Epidermal melanocyte (primary cell): ENCODE measurements around the gene HDAC10.

Experiments used
- DNase-seq: peaks from one replicate; pipeline ENCODE4 v3.0.0; 2011; ENCODE audit warnings: low spot score; ENCODE audit not compliant: insufficient read length

HDAC10 gene

DNA sequence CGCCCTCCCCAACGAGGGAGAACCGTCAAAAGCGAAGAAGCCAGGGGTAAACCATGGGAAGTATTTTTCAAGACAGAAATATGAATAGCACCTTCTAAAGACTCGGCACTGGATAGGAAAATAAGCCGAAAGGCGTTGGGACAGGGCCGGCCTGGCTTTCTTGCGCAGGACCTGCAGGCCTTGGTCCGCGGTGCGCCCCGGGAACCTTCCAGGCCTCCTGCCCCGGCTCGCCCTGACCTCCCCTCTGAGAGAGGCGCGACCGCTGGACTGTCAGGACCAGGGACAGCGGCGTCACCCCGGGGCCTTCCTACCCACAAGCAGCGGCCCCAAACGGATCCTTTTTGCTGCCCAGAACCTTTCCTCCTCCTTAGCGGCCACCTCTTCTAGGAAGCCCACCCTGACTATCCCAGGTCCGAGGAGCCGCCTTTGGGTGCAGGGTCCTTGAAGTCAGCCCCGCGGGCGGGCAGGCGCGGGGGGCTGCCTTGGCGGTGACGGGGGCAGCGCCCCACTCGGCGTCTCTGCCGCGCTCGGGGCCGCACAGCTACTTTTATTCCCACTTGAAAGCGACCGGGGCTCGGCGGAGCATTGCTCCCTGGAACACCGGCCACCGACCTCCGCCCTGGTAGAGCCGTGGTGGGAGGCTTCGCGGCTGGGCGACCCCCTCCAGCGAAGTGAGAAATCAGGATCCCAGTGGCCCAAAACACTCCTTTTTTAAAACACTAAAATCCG lies 19.8 kb upstream of the HDAC10 start:
- DNase-seq: peak; percentile 80

DNA sequence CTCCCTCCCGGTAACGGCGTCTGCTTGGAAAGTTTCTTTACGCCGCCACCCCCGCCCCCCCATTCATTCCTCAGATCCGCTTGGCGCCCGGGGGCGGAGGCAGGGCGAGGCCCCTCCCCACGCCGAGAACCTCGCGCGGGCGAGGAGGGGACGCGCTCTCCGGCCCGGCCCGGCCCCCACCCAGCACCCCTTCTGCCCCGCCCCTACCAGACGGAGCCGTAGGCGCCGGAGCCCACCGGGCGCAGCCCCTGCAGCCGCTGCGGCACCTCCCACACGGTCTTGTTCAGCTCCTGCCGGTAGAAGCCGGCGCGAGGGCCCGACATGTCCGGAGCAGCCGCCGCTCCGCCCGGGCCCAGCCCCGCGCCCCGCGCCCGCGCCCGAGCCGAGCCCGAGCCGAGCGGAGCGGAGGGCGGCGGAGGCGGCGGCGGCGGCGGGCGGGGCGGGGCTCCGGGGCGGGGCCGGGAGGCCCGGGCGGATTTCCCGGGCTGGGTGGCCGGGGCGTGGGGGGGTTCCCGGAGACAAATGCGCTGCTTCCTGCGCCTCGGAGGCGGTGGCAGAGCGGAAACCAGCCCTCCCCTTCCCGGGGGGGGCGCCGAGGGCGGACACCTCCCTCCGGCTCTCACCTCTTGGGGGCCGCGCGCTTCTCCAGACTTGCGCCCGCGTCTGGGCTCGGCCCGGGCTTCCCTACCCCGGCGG lies 19.1 kb upstream of the HDAC10 start, which contains the start of gene MAPK11:
MAPK11 (minus strand) TSS at position 411 of the 696 bp plus-strand sequence; CDS start at position 323, 88 bp downstream.
- no peak for DNase-seq

DNA sequence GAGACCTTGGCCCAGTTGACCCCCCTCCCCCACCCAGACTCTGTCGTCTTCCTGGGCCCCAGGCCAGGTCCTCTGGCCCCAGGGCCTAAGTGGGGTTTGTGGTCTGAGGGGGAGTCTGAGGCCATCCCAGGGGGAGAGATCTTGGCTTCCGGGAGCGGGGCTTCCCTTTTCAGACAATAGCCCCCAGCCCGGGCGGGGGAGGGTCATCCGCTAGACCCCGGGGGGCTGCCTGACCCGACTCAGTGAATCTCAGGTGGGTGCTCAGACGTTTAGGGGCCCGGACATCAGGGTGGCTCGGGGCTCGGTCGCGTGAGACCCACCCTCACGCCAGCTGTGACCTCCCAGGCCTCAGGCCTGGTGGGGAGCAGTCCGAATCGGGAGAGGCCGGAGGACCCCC lies 18.5 kb upstream of the HDAC10 start:
- DNase-seq: no peak

DNA sequence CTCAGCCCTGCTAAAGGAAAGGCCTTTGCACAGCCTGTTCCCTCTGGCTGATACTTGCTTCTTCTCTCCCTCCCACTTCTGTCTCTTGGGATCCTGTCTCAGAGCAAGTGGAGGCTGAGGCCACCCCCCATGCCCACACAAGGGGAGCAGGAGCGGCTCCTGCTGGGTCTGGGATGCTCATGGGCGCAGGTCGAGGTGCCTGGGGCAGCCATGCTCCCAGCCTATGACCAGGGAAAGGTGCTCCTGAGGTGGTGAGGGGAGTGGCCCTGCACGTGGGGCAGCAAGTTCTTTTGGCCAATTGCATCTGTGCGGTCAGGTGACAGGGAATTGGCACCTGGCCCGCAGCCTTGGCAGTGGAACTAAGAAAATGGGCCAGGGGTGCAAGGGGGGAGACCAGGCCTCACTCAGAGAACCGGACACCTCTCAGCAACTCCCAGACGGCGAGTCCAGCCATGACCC lies 17.6 kb upstream of the HDAC10 start:
- no peak for DNase-seq

DNA sequence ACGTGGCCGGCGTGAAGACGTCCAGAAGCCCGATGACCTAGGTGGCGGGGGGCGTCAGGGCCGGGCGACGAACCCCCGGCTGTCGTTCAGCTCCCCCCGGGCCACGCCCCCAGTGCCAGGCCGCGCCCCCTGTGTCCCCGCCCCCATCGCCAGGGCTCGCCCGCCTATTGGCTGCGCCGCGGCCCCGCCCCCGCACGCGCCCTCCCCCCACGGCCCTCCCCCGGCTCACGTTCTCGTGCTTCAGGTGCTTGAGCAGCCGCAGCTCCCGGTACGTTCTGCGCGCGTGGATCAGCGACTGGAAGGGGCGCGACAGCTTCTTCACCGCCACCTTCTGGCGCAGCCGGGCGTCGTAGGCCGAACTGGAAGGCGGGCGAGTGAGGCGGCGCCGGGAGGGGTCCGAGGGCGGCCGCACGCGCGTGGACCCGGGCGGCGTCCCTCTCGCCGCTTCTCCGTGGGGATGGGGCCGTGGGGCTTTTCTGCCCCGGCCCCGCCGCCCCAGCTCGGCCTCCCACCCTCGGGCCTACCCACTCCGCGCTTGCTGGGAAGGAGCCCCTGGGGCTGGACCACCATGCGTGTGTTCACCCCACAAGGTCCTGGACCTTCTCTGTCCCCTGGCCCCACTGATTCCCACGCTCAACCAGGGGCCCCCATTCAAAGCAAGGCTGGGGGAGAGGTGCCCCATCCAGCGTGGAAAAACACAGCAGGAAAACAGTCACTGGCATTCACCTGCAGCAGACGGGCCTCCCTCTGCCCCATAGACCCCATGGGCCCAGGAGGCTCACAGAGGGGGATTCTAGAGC lies 16.7 kb upstream of the HDAC10 start:
- peak; percentile 87 for DNase-seq

DNA sequence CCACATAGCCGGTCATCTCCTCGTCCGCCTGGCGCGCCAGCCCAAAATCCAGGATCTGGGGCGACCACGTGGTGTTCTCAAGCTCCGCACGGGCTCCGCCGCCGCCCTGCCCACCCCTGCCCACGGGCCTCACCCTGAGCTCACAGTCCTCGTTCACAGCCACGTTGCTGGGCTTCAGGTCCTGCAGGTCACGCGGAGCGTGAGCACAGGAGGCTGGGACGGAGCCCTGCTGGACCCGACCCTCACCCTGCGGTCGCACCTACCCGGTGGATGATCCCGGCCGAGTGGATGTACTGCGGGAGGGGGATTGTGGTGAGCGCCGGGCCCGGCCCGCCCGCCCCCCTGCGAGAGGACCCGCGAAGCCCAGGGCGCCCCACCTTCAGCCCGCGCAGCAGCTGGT lies 15.9 kb upstream of the HDAC10 start:
- DNase-seq: no peak

DNA sequence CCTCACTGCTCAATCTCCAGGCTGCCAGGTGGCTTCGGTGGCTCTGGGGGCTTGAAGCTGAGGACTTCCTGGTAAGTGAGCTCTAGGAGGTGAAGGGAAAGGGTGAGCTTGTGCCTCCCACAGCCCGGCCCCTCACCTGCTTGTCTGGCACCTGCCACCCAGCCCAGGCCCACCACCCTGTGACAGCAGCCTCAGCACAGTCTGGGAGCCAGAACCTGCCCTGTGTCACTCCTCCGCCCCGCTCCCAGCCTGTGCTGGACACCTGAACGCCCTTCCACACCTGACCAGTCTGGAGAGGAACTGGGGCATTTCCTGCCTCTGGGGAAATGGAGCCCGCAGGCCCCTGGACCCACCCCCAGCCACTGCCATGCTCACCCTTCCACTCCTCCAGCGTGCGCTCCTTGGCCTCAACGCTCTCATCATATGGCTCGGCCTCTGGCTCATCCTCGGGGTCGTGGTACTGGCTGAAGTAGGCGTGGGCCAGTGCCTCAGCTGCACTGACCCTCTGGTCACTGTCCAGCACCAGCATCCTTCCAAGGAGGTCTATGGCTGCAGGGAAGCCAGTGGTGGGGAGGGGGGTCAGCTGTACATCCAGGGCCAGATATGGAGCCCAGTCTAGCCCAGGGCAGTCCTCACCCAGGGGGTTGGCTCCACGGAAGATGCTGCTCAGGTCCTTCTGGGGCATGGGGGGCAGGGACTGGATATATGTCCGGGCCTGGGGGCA lies 14.0 kb upstream of the HDAC10 start:
- no peak for DNase-seq

DNA sequence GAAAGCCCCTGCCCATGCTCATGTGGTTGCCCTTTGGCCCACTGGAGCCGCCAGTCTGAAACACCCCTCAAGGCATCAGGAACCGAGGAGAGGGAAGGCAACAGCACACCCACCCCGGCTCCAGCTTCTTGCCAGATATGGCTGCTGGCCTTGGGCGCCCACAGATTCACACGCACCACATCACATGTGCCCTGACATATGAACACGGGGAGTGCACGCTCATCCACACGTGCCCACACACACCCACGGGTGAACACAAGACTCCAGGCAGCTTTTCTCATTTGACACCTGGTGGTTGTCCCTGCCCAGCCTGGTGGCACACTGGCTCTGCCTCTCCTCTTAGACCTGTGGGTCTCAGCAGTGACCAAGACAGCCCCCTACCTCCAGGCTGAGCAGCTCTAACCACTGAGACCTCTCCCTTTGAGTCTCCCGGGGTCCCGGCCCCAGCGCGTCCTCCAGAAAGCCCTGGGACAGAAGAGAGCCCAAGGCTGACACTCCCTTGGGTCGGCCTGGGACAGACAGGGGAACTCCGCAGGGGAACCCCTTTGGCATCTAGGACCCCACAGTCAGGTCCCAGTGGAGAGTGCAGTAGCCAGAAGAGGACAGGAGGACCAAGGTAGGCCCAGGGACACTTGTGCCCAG lies 13.2 kb upstream of the HDAC10 start:
- no peak for DNase-seq

DNA sequence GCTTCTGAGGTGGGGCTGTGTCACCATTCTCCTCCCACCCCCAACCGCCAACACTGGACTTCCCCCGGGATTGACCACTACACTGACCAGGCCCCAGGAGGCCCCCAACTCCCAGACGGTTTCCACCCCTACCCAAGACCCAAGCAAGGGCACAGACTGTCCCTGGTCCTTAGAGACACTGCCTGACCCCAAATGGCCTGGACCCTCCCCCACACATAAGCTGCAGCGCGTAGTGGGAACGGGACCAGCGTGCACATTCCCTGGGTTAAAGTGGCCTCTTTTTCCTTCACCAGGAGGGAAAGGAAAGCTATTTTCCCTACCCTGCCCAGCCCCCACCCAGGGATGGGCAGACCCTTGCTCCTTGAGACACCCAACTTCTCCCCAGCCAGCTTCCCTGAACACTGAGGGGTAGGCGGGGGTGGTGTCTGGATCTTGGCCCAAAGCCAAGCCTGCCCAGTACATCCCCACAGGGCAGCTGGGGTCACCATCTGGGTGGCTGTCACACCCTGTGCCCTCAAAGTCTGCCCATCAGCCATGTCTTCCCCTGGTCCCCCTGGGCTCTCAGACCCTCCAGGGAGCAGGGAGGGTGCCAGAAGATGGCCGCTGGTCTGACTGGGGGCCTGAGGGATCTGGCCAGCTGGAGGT lies 12.0 kb upstream of the HDAC10 start:
- DNase-seq: no peak

DNA sequence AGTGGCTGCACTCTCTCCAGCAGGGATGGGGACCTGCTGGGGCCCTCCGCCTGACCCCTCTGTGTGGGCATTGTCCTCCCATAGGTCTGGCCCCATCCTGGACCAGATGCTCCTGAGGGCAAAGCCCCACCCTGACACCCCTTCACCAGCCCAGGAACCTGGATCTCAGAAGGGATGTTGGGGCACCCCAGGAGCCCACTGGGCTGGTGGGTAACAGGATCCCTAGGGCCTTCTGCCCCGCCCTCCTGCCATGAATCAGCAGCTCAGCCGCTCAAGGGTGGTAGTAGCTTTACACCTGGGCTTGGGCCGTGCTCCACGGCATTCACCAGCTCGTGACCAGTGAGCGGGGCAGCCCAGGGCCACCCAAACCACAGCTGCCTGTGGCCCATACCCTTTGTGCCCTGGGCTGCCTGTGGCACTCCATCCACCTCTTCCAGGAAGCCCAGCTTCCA lies 11.4 kb upstream of the HDAC10 start:
- no peak for DNase-seq

DNA sequence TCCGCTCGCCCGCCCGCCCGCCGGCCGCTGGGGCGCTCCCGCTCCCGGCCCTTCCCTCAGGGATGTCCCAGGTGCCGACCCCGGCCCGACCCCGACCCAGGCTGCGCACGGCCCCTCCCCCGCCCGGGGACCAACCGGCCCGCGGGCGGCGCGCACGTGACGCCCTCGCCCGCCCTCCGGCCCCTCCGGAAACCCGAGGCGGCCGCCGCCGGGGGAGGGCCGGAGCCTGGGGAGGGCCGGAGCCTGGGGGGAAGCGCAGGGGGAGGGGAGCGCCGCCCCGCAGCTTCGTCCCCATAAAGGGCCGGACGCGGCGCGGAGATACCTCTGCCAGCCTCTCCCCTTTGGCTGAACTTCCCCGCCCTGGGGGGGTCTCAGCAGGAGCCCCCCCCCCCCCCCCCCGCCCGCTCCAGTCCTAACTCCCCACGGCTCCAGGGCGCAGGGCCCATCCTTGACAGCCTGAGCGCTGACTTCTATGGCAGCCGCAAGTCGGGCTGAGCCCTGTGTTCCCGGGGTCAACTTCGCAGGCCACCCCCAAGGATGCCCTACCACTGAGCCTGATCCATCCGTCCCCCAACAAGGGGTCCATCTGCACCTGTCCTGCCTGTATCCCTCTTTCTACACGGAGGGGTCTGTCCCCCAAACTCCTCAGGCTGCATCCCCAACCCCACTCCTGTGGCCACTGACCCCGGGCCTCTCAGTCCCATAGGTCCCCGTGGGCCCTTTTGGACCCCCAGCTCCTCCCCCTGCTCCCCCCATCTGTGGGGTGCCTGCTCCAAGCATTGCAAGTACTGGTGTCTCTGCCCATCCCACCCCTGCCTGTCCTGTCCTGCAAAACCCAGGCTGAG lies 10.8 kb upstream of the HDAC10 start, which contains the start of gene MAPK12:
MAPK12 (minus strand) TSS at position 69 of the 845 bp plus-strand sequence. CDS start 174 bp downstream, outside the sequence.
- DNase-seq: no peak

DNA sequence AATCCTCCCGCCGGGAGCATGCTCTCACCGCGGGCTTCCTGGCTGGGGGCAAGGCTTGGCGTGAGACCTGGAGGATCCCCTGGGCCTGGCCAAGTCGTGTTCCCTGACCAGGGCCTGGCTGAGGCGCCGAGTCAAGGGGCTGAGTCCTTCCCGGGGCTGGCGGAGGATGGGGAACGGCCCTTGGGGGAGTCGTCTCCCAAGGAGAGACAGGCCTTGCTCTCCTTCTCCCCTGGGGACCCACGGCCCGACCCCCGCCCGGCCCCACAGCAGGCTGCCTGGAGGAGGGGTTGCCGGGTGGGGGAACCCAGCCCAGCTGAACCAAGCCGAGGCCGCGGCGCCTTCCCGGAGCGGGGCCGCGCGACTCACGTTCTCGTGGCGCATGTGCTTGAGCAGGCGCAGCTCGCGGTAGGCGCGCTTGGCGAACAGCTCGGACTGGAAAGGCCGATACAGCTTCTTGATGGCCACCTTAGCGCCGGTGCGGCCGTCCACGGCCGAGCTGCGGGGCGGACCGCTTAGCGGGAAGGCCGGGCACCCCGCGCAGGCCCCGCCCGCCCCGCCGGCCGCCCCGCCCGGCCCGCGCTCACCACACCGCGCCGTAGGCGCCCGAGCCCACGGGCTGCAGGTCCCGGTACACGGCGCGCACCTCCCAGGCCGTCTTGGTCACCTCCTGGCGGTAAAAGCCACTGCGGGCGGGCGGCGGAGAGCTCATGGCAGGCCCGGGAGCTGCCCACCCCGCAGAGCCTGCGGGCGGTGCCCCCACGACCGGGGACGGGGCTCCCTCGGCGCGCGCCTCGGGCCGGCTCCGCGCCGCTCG lies 9.9 kb upstream of the HDAC10 start:
- no peak for DNase-seq

DNA sequence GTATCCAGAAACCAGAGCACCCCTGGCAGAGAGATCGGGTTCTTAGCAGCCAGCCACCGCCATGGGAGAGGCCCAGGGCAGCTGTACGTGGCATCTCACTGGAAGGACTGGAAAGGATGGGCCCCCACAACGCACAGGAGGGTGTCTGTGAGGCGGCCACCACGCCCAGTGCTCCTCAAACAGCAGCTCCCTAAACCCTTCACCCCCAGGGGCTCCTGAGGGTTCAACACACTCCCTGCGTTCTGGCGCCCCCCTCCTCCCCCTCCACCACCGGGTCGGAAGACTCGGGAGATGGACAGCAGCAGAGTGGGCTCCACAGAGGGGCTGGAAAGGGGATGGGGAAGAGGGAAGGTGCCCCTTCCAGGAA lies 9.4 kb upstream of the HDAC10 start:
- no peak for DNase-seq

DNA sequence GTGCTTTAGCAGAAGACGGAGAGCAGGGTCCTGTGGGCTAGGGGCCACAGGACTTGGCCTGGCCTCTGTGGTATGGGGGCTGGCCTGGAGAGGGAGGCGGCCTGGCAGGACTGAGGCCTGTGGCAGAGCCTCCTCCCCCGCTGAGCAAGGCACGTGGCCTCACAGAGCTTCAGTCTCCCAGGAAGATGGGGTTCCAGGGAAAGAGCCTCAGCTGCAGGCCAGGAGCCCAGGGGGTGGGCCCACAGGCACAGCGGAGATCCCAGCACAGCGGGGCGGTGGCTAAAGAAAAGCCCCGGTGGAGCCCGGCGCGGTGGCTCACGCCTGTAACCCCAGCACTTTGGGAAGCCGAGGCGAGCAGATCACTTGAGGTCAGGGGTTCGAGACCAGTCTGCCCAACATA lies 8.2 kb upstream of the HDAC10 start:
- no peak for DNase-seq

DNA sequence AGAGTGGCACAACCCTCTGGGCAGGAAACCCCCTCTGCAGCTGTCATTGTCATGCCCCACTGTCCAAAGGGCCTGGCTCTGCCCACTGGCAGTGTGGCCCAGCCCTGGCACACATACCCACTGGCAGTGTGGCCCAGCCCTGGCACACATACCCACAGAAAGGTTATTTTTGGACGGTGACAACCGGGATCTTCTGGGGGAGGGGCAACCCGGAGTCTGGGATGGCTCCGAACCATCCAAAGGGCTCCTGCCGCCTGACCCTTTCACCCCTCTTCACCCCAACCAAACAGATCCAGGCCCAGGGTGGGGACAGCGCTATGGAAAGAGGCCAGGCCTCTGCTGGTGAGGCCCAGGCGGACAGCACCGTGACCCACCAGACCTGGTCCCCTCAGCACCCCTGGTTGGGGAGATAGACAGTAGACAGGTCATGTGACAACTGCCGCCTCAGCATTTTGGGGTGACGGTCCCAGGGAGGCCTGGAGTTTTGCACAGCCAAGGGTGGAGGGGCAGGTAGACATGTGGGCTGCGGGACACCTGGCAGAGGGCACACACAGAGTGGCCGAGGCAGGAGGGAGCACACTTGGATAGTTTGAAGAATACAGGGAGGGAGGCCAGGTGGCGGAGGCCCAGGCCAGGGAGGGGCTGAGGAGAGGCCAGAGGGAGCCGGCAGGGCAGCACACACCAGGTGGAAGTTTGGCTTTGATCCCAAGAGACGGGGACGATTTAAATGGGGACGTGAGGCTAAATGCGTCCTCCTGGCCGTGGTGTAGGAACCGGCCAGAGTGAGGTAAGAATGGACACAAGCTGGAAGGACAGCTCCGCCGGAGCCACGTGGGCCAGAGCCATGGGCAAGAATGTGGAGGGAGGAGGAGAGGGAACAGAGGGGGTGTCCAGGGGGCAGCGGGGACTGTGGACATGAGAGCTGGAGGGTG lies 7.6 kb upstream of the HDAC10 start:
- no peak for DNase-seq

DNA sequence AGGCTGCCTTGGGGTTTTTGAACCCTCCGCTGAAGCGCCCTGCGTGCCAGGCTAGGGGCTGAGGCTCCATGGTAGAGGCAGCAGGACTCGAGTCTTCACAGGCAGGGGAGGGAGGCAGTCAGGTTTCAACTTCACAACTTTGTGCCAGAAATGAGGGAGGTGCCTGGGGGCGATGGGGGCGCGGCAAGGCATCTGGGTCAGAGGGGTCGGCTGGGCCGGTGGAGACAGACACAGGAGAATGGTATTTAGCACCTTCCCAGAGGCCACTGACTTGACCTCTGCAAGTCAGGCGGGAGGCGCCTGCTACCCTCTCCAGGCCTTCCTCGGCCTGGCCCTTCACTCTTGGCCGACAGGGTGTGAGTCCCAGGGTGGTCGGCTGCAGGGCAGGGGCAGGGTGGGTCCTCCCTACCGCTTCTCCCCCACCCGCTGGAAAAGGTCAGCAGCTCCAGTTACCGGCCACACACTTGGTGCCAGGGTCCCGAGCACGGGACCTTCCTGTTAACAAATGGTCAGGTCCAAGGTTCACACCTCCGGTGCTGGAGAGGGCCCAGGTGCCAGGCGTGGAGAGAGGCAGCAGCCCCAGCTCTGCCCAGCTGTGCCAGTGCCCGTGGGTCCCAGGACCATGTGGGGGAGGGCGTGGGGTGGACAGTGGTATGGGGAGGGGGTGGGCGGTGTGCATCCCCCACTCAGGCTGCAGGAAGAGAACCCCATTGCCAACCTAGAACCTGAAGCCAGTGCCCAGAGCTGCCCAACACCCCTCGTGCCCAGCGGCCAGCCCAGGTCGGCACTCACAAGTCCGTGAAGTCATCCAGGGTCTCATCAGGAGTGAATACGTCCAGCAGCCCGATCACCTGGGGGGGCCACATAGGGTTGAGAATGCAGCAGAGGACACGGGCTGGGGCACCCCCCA lies 6.6 kb upstream of the HDAC10 start:
- DNase-seq: no peak
